IMR-90 (cell line): ENCODE data around the gene MELTF.
"Not testable (repeated sequence)": the region's sequence is repeated elsewhere in the genome, so short reads cannot be mapped to it uniquely, and the experiment has no call there.

ENCODE experiments used
- CEBPB ChIP-seq: IDR thresholded peaks from 2 replicates; pipeline ENCODE4 v1.6.1; 2012; ENCODE audit warnings: low read depth, low read length, improper control_type of control experiment
- CTCF ChIP-seq: conservative IDR thresholded peaks from 2 replicates; pipeline ENCODE4 v1.5.1; 2012; ENCODE audit warnings: mild to moderate bottlenecking, low read depth, low read length, improper control_type of control experiment
- FOS ChIP-seq: fragments of 150-350 bp; IDR thresholded peaks from 2 replicates; pipeline ENCODE4 v1.6.1; 2016; ENCODE audit warnings: low read depth, low read length
- NFE2L2 ChIP-seq: fragments of 150-350 bp; IDR thresholded peaks from 2 replicates; pipeline ENCODE4 v1.6.1; 2016; ENCODE audit warnings: low read depth, mild to moderate bottlenecking, low read length
- POLR2A ChIP-seq: IDR thresholded peaks from 2 replicates; pipeline ENCODE4 v1.6.1; 2012; ENCODE audit warnings: mild to moderate bottlenecking, low read depth, low read length
- RAD21 ChIP-seq: IDR thresholded peaks from 2 replicates; pipeline ENCODE4 v1.6.1; 2012; ENCODE audit warnings: low read length, improper control_type of control experiment
- RCOR1 ChIP-seq: IDR thresholded peaks from 2 replicates; pipeline ENCODE4 v1.6.1; 2012; ENCODE audit warnings: mild to moderate bottlenecking, low read length, improper control_type of control experiment; ENCODE audit not compliant: insufficient replicate concordance
- RFX5 ChIP-seq: IDR thresholded peaks from 2 replicates; pipeline ENCODE4 v1.8.0; 2012; ENCODE audit warnings: low read depth, mild to moderate bottlenecking, low read length, moderate library complexity
- SMC3 ChIP-seq: fragments of 150-350 bp; IDR thresholded peaks from 2 replicates; pipeline ENCODE4 v1.6.1; 2016; ENCODE audit warnings: low read depth, mild to moderate bottlenecking, antibody characterized with exemption, low read length, moderate library complexity
- USF2 ChIP-seq: fragments of 150-350 bp; IDR thresholded peaks from 2 replicates; pipeline ENCODE4 v1.6.1; 2017; ENCODE audit warnings: mild to moderate bottlenecking, antibody characterized with exemption, low read length, low read depth

DNA sequence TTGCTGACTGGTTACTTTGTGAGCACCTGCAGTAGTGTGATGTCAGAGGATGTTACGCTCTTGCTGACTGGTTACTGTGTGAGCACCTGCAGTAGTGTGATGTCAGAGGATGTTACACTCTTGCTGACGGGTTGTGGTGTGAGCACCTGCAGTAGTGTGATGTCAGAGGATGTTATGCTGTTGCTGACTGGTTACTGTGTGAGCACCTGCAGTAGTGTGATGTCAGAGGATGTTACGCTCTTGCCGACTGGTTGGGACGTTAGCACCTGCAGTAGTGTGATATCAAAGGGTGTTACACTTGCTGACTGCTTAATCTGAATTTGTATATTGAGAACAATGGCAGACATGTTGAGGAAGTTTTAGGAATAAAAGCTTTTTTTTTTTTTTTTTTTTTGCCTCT lies 5.2 kb upstream of the MELTF start:
- not testable (repeated sequence) for TF ChIP-seq NFE2L2, POLR2A, CTCF, RAD21, SMC3, RCOR1, RFX5, CEBPB, USF2, FOS
